Measurements from ENCODE around the gene COL5A1.

COL5A1 gene

DNA sequence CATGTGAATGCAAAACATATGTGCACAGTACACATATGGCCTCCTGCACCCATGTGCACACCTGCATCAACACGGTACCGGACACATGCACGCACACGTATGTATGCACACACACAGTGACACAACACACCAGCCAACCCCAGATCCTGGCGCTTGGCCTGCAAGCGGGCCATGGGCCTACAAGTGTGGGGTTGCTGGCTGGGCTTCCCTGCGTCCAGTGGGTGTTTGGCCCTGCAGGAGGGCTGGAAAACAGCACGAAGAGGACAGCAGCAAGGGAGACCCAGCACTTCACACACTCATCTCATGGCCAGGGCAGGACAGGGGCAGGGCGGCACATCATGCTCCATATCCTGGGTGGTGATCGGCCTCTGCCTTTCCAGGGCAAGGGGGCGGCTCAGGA, 77.7 kb downstream of the COL5A1 start:
- DNase-seq (ENCODE audit: extremely low spot score), result no peak
- ChIA-PET POLR2A (no interaction called here), CTCF (no interaction called here)
- no peak for TF ChIP-seq CTCF (IDR thresholded peaks at IDR 0.05; ENCODE audit: control extremely low read depth, extremely low read depth, low read depth, missing control alignments)

GRCh38 chr9:134720136-134720753, 78.6 kb downstream of the COL5A1 start:
- TF ChIP-seq CTCF (IDR thresholded peaks at IDR 0.05; ENCODE audit: control extremely low read depth, extremely low read depth, low read depth, missing control alignments), result no peak
- no peak for DNase-seq (ENCODE audit: extremely low spot score)
- ChIA-PET CTCF (no interaction called here), POLR2A (no interaction called here)

- no peak for TF ChIP-seq CTCF (IDR thresholded peaks at IDR 0.05; ENCODE audit: control extremely low read depth, extremely low read depth, low read depth, missing control alignments)
- ChIA-PET CTCF (no interaction called here), POLR2A (no interaction called here)
- no peak for DNase-seq (ENCODE audit: extremely low spot score)
Observed at GRCh38 chr9:134720796-134721195, 79.2 kb downstream of the COL5A1 start.

- ChIA-PET CTCF (no interaction called here), POLR2A (no interaction called here)
- DNase-seq (ENCODE audit: extremely low spot score), result no peak
- TF ChIP-seq CTCF (IDR thresholded peaks at IDR 0.05; ENCODE audit: control extremely low read depth, extremely low read depth, low read depth, missing control alignments), result no peak
Observed at GRCh38 chr9:134721344-134721743, 79.7 kb downstream of the COL5A1 start.

- ChIA-PET CTCF (interaction anchor here (0.9 kb wide), 1 partner anchor 78 kb away, joined by 3 read pairs; no protein-coding TSS in a partner anchor), POLR2A (no interaction called here)
- TF ChIP-seq CTCF (IDR thresholded peaks at IDR 0.05; ENCODE audit: control extremely low read depth, extremely low read depth, low read depth, missing control alignments), result no peak
- DNase-seq (ENCODE audit: extremely low spot score), result no peak
Observed at GRCh38 chr9:134722120-134722701, 80.6 kb downstream of the COL5A1 start.

- POLR2A ChIA-PET, result no interaction called here
- CTCF ChIA-PET, result interaction anchor here (0.9 kb wide), 1 partner anchor 77 kb away, joined by 3 read pairs; no protein-coding TSS in a partner anchor
- no peak for DNase-seq (ENCODE audit: extremely low spot score)
- TF ChIP-seq CTCF (IDR thresholded peaks at IDR 0.05; ENCODE audit: control extremely low read depth, extremely low read depth, low read depth, missing control alignments), result no peak
Observed at GRCh38 chr9:134723037-134723436, 81.4 kb downstream of the COL5A1 start.
